Activated CD4-positive, alpha-beta T cell treated with anti-CD3 and anti-CD28 coated beads, Interleukin-2, amount 50 U/mL, for 1 hour (primary cell): ENCODE results near the gene HERC2.
"Not testable (repeated sequence)": the region's sequence is repeated elsewhere in the genome, so short reads cannot be mapped to it uniquely, and the experiment has no call there.

ENCODE experiments used
- DNase-seq: peaks from one replicate; pipeline ENCODE4 v3.0.0-alpha.2; 2020

The HERC2 gene

DNA sequence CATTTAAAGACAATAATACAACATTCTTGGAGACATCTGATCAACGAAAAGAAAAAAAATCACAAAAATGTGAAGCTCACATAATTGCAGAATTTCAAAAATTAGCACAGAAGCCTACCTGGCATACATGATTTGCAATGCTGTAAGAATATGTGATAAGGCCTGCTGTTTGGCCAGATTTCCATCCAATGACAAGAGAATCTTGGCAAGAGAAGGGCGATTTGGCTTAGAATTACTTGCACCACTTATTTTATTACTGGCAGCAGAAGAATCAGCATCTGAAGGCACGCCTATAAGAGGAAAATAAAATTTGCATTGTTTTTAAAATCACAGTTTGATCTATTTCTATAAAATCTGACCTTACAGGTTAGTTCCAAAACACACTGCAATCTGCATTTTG, 152.6 kb downstream of the HERC2 start:
- DNase-seq, result no peak

- DNase-seq, result not testable (repeated sequence)
Measured at GRCh38 chr15:28168405-28169121, 153.4 kb downstream of the HERC2 start.

GRCh38 chr15:28167042-28167441, 154.9 kb downstream of the HERC2 start:
- no peak for DNase-seq

DNA sequence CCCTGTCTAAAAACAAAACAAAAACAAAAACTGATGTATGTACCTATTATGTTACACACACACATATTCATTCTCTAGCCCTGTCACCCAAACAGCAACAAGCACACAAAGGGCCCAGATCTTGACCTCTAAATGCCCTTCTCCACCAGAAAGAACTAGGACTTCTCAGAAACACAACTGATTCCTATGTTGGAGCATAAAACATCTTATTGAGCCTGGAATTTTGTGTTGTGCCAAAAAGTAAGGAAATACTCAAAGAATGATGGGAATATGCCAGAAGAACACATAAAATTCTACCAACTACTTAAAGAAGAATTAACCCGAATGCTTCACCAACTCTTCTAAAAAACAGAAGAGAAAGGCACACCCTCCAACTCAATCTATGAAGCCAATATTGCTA, 156.2 kb downstream of the HERC2 start:
- no peak for DNase-seq

GRCh38 chr15:28164876-28165275, 157.1 kb downstream of the HERC2 start:
- no peak for DNase-seq

DNA sequence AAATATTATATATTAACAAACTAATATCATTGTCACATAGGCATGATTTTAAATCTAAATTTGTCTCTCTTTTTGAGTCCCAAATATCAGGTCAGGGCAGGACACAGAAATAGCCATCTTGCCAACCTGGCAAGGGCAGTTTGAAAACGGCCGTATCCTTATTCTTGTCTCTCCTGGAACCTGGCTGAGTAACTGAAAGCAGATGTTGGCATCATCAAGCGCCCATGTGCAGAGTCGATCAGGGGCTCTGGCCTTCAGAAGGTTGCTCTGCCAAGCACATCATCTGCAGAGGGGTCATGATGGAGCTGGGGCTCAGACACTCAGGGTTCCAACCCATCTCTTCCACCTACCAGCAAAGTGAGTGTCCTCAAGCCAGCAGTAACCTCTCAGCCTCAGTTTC, 167.7 kb downstream of the HERC2 start:
- no peak for DNase-seq

DNA sequence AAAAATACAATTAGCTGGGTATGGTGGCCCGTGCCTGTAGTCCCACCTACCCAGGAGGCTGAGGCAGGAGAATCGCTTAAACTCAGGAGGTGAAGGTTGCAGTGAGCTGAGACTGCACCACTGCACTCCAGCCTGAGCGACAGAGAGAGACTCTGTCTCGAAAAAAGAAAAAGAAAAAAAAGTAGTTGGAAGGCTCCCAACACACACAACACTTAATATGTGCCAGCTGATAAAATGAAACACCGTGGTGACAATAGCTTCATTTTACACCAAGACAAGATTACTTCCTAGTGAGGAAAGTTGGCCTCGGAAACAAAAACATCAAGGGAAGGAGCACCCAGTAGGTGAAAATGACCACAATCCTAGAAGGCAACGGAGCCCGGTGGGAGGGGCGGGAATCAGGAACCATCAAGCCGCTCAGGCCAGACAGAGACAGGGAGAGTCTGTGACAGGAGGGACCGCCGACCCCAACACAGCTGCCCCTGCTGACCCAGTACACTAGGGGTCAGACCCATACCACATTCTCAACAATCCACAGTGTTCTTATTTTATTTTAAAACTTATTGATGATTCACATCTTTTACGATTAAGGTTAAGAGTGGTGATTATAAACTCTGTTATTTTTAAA, 168.4 kb downstream of the HERC2 start:
- DNase-seq, result no peak

GRCh38 chr15:28152538-28152923, 169.4 kb downstream of the HERC2 start:
- DNase-seq, result not testable (repeated sequence)

DNA sequence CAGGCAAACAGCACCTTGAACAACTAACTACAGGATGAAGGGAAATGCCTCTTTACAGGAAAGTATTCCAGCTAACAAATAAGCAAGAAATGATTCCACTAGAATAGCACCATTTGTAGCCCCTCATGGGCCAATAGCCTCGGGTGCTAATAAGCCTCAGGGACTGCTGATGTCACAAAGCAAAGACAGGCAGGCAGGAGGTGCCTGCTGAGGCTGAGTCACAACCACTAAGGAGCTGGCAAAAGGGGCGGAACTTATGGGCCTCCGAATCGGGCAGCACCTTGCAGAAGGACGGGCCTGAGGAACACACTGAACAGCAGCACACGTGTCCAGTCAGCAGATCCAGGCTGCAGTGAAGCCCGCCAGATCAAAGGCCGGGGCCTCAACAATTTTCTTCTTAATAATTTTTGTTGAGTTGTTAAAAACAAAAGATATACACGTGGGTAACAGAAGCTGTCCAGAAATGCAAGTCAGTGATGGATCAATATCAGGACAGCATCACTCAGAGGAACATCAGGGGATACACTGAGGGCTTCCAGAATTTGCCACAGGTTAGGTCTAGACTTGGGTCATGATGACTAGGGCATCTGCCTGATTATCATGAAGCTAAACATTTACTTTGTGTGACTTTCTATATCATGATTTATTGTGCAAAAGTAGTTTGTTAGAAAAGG, 170.0 kb downstream of the HERC2 start:
- not testable (repeated sequence) for DNase-seq

DNA sequence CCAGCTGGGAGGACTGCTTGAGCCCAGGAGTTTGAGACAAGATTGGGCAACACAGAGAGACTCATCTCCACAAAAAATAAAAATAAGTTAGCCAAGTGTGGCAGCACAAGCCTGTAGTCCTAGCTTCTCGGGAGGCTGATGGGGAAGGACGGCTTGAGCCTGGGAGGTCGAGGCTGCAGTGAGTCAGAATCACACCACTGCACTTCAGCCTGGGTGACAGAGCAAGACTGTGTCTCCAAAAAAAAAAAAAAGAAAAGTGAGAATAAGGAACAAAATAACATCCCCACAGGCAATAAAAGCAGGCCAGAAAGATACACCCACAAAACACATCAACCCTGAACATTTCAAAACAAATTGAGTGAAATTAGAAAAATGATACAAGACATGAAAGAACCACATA, 174.2 kb downstream of the HERC2 start:
- DNase-seq, result no peak

DNA sequence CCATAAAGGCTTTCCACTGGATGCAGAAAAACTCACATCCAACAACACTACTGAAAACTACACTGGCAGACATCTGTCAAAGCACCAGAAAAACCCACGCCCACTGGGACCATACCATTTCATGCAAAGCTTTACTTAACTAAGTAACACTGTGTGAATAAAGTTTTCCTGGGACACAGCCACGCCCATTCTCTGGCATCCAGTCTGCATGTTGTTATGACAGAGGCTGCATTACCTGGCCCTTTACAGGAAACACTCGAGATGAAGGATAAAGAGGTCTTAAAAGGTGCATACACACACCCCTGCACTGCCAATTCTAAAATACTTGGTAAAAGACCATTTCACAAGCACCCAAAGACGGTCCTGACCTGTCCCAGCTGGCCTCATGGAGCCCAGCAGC, 176.6 kb downstream of the HERC2 start:
- DNase-seq, result not testable (repeated sequence)

GRCh38 chr15:28140062-28140461, 181.9 kb downstream of the HERC2 start:
- DNase-seq, result no peak

GRCh38 chr15:28137408-28138039, 184.5 kb downstream of the HERC2 start:
- not testable (repeated sequence) for DNase-seq

DNA sequence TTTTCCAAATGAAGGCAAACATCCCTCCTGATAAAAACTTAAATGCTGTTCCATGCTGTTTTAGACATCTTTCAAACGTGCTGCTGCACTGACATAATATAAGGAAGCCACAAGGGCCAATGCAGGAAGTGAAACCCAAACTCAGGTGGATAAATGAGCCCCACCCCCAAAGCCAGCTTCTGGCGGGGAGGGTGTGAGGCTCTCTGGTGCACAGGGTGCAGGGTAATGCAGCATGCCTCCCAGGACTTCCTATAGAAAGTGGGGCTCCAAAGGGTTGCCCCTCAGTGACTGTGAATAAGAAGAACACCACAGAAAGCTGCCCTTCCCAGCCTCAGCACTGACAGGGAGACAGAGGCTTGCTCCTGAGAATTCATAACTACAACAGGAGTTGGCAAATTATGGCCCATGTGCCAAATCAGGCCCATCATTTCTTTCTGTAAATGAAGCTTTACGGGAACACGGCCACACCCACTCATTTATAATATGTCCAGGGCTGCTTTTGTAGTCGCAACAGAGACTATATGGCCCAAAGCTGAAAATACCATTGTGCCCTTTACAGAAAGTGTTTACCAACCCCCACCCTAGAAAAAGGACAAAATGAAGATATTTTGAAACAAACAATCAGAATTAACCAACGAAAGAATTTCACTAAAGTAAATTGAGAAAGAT, 185.6 kb downstream of the HERC2 start:
- DNase-seq, result not testable (repeated sequence)

GRCh38 chr15:28133281-28133680, 188.7 kb downstream of the HERC2 start:
- DNase-seq, result no peak

DNA sequence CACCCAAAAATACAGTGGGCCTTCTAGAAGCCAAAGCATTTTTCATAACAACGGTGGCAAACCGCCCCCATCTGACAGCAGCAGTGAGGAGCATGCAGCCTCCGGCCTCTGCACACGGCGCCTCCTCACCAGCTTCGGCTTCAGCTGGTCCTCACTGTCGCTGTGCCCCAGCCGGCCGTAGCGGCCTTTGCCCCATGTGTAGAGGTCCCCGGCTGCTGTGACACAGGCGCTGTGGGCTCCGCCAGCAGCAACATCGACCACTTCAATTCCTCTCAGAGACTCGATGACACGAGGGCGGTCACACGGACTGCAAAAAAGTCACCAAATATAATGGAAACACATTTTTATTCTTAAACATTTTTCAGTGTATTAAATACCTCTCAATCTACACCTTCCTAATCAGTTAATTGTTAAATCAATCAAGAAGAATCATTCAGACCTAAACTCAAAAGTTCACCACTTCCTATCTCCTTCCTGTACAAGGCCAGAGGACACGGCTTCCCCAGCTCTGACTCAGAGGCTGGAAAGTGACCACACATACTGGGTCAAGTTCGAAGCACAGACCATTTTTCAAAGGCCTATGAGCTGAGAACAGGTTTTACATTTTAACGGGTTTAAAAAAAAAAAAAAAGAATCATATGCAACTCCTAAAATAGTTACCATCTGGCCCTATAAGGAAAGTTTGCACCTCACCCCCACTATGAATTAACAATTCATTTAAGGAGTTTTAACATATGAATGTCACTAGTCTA, 189.3 kb downstream of the HERC2 start:
- DNase-seq, result no peak

DNA sequence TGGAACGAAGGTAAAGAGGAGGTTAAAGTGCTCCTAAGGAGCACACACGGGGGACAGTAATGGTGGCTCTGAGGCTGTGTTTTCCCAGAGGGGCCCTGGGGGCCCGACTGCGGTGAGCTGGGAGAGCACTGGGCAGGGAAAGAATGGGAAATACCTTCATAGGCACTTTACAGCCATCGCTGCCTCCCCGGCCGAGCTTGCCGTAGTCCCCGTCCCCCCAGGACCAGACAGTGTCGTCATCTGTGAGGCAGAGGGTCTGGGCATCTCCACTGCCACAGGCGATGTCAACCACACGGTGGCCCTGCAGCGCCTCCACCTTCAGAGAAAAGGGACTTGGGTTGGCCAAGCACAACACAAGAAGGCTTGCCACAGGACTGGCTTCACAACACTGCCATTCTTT, 190.0 kb downstream of the HERC2 start:
- DNase-seq, result no peak

GRCh38 chr15:28131400-28131799, 190.6 kb downstream of the HERC2 start:
- no peak for DNase-seq

- DNase-seq, result no peak
Measured at GRCh38 chr15:28130651-28131050, 191.3 kb downstream of the HERC2 start.

DNA sequence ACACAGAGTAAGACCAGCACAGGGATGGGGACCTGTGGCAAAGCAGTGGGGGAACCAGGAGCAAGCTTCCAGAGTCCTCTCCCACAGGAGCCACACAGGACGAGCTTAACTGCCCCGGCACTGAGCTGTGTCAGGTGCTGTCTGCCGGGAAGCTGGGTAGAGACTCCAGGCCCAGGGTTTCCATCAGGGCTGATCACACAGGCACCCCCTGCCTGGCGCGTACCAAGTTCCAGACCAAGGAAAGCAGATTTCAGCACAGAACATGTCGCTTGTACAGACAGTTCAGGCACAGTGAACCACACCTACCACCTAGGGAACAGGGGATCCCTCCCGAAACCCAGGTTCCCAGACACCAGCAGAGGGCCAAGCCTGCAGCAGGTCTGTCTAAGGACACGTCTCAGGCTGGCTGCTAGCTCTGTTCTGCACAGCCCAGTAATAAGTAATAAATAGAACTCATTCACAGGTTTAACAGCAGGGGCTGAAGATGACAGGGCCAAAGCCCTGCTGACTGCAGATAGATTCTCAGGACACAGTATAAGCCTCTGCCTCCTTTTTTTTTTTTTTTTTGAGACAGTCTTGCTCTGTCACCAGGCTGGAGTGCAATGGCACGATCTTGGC, 192.6 kb downstream of the HERC2 start:
- DNase-seq, result no peak

DNA sequence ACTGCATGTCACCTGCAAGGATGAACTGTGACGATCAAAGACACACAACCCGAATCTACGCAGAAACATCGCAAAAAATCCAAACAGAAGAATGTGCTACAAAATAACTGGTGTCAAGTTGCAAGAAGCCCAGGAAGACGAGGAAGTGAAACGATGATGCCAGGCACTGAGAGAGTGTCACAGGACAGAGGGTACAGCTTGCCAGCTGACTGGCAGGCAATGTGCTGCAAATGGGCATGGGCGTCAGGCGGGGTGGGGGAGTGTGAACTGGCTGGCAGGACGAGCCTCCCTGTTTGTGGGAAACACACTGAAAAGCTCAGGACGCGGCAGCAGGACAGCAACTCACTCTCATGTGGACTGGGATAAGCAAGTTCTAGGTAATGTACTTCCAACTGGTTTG, 193.9 kb downstream of the HERC2 start:
- no peak for DNase-seq

DNA sequence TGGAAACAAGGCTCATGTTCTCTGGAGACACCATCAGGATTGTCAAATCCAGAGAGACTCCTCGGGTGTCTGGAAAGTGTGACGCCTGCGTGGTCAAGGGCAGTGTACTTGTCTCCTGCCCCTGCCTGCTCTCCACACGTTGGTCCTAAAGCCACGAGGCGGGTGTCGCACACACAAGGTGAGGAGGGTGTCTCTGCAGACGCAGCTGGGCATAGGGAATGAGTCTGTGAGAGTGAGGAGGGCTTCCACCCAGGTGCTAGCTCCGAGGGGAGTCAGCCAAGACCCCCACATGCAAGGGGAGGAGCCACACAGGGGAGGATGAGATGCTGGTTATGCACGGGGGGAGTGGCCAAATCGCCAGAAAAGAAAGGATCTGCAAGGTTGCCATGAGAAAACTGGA, 194.9 kb downstream of the HERC2 start:
- DNase-seq, result no peak
